IMR-90 (cell line): ENCODE results near the gene CIB2. TPM values are rescaled to one million over a fixed set of nuclear protein-coding genes. Genes with fewer than 3 reads are reported as not detected.

Source experiments
- ATAC-seq: fragments of 200-7000 bp; cut with Tn5 transposase; 2 replicates; pipeline ENCODE4 v1.9.1; 2020; ENCODE audit warnings: low read depth, mild to moderate bottlenecking, moderate library complexity
- BruUV-seq: library from RNA; stranded (reverse); fragments of 400-500 nt; replicated peaks from 2 replicates; lab custom pipeline; 2021; lab: Mats Ljungman, UMichigan
- CTCF ChIA-PET: fragments of 300-600 bp; formaldehyde crosslinking; extraction: SDS; loops from one replicate; lab custom pipeline; 2021; ENCODE audit warnings: antibody characterized with exemption; lab: Yijun Ruan, JAX
- POLR2A ChIA-PET: fragments of 300-600 bp; sonication (Branson Sonifier 250); formaldehyde crosslinking; loops from one replicate; lab custom pipeline; 2022; ENCODE audit warnings: antibody characterized with exemption; ENCODE audit not compliant: unreplicated experiment; lab: Charles Lee
- DNase-seq: peaks from one replicate; pipeline ENCODE4 v3.0.0; 2013
- H2AFZ ChIP-seq: replicated peaks from 2 replicates; pipeline ENCODE3; 2013; ENCODE audit warnings: low read length, mild to moderate bottlenecking; ENCODE audit not compliant: poor library complexity
- H2AK5ac ChIP-seq: 2 replicates; pipeline ENCODE4 v1.6.1; 2013; ENCODE audit warnings: low read depth, low read length, inconsistent platforms
- H2AK9ac ChIP-seq: replicated peaks from 2 replicates; pipeline ENCODE3; 2013; ENCODE audit warnings: mild to moderate bottlenecking, low read depth, low read length, moderate library complexity; ENCODE audit not compliant: poor library complexity
- H2BK120ac ChIP-seq: 2 replicates; pipeline ENCODE4 v1.6.1; 2013; ENCODE audit warnings: low read depth, low read length, inconsistent platforms
- H2BK15ac ChIP-seq: 3 replicates; pipeline ENCODE4 v1.6.1; 2013; ENCODE audit warnings: low read depth, low read length, inconsistent platforms
- H2BK20ac ChIP-seq: 2 replicates; pipeline ENCODE4 v1.6.1; 2013; ENCODE audit warnings: low read depth, mild to moderate bottlenecking, inconsistent platforms, low read length, moderate library complexity
- H2BK5ac ChIP-seq: 2 replicates; pipeline ENCODE4 v1.6.1; 2013; ENCODE audit warnings: mild to moderate bottlenecking, low read depth, low read length, inconsistent platforms; ENCODE audit not compliant: poor library complexity, severe bottlenecking
- H3K14ac ChIP-seq: replicated peaks from 2 replicates; pipeline ENCODE4 v1.6.1; 2013; ENCODE audit warnings: low read depth, low read length, inconsistent platforms
- H3K18ac ChIP-seq: 2 replicates; pipeline ENCODE4 v1.6.1; 2013; ENCODE audit warnings: low read depth, low read length, control low read depth
- H3K23ac ChIP-seq: 2 replicates; pipeline ENCODE4 v1.6.1; 2013; ENCODE audit warnings: low read depth, low read length, inconsistent platforms
- H3K27ac ChIP-seq: 2 replicates; pipeline ENCODE4 v1.5.1; 2013; ENCODE audit warnings: mild to moderate bottlenecking, control low read depth, low read length; ENCODE audit not compliant: insufficient read depth
- H3K27me3 ChIP-seq: 2 replicates; pipeline ENCODE4 v1.6.1; 2013; ENCODE audit warnings: low read length; ENCODE audit not compliant: control insufficient read depth, insufficient read depth
- H3K36me3 ChIP-seq: 2 replicates; pipeline ENCODE4 v1.6.1; 2013; ENCODE audit warnings: low read length, mixed read lengths; ENCODE audit not compliant: control insufficient read depth, insufficient read depth
- H3K4ac ChIP-seq: 2 replicates; pipeline ENCODE4 v1.6.1; 2013; ENCODE audit warnings: low read depth, low read length, inconsistent platforms
- H3K4me1 ChIP-seq: 2 replicates; pipeline ENCODE4 v1.6.1; 2013; ENCODE audit warnings: low read length, mixed read lengths; ENCODE audit not compliant: control insufficient read depth, insufficient read depth
- H3K4me2 ChIP-seq: 2 replicates; pipeline ENCODE4 v1.6.1; 2013; ENCODE audit warnings: low read depth, mild to moderate bottlenecking, control low read depth, low read length, moderate library complexity
- H3K4me3 ChIP-seq: 2 replicates; pipeline ENCODE4 v1.5.1; 2013; ENCODE audit warnings: low read depth, mild to moderate bottlenecking, control low read depth, low read length, moderate library complexity; ENCODE audit not compliant: insufficient read depth
- H3K56ac ChIP-seq: 2 replicates; pipeline ENCODE4 v1.6.1; 2013; ENCODE audit warnings: low read length, inconsistent platforms; ENCODE audit not compliant: insufficient read depth; ENCODE audit errors: extremely low read depth
- H3K79me1 ChIP-seq, 2 experiments: 2 replicates each; pipeline ENCODE4 v1.6.1; 2013; ENCODE audit warnings: low read length in 2 of 2, inconsistent platforms in 1 of 2, low read depth in 1 of 2
- H3K9ac ChIP-seq: 2 replicates; pipeline ENCODE4 v1.6.1; 2013; ENCODE audit warnings: low read depth, low read length, control low read depth
- H3K9me1 ChIP-seq: 2 replicates; pipeline ENCODE4 v1.6.1; 2013; ENCODE audit warnings: low read length, inconsistent platforms; ENCODE audit not compliant: insufficient read depth
- H3K9me3 ChIP-seq: 2 replicates; pipeline ENCODE4 v1.6.1; 2013; ENCODE audit warnings: low read length; ENCODE audit not compliant: control insufficient read depth, insufficient read depth
- H4K20me1 ChIP-seq: 2 replicates; pipeline ENCODE4 v1.6.1; 2013; ENCODE audit warnings: low read length, inconsistent platforms; ENCODE audit not compliant: insufficient read depth
- H4K5ac ChIP-seq: 2 replicates; pipeline ENCODE4 v1.6.1; 2013; ENCODE audit warnings: mild to moderate bottlenecking, low read depth, low read length, control low read depth
- H4K8ac ChIP-seq, 2 experiments: 2 replicates each; pipeline ENCODE4 v1.6.1; 2013; ENCODE audit warnings: low read depth in 2 of 2, low read length in 2 of 2, control low read depth in 1 of 2, inconsistent platforms in 1 of 2
- H4K91ac ChIP-seq: 2 replicates; pipeline ENCODE4 v1.6.1; 2013; ENCODE audit warnings: low read depth, low read length, inconsistent platforms; ENCODE audit not compliant: insufficient read depth
- BHLHE40 ChIP-seq: fragments of 150-350 bp; IDR thresholded peaks from 2 replicates; pipeline ENCODE4 v1.6.1; 2016; ENCODE audit warnings: mild to moderate bottlenecking, low read depth, low read length
- CTCF ChIP-seq: conservative IDR thresholded peaks from 2 replicates; pipeline ENCODE4 v1.5.1; 2012; ENCODE audit warnings: mild to moderate bottlenecking, low read depth, low read length, improper control_type of control experiment
- ELK1 ChIP-seq: fragments of 150-350 bp; IDR thresholded peaks from 2 replicates; pipeline ENCODE4 v1.6.1; 2016; ENCODE audit warnings: low read depth, mild to moderate bottlenecking, low read length, moderate library complexity, borderline replicate concordance
- MAFK ChIP-seq: IDR thresholded peaks from 2 replicates; pipeline ENCODE4 v1.6.1; 2012; ENCODE audit warnings: low read depth, low read length, improper control_type of control experiment
- MAZ ChIP-seq: IDR thresholded peaks from 2 replicates; pipeline ENCODE4 v1.6.1; 2012; ENCODE audit warnings: low read depth, mild to moderate bottlenecking, low read length, improper control_type of control experiment, moderate library complexity, borderline replicate concordance
- MXI1 ChIP-seq: IDR thresholded peaks from 2 replicates; pipeline ENCODE4 v1.6.1; 2012; ENCODE audit warnings: low read depth, mild to moderate bottlenecking, low read length, moderate library complexity, borderline replicate concordance
- POLR2A ChIP-seq: IDR thresholded peaks from 2 replicates; pipeline ENCODE4 v1.6.1; 2012; ENCODE audit warnings: mild to moderate bottlenecking, low read depth, low read length
- RAD21 ChIP-seq: IDR thresholded peaks from 2 replicates; pipeline ENCODE4 v1.6.1; 2012; ENCODE audit warnings: low read length, improper control_type of control experiment
- RCOR1 ChIP-seq: IDR thresholded peaks from 2 replicates; pipeline ENCODE4 v1.6.1; 2012; ENCODE audit warnings: mild to moderate bottlenecking, low read length, improper control_type of control experiment; ENCODE audit not compliant: insufficient replicate concordance
- WGBS, 2 experiments: methylation state at CpG; one replicate each; pipeline versions ENCODE4 v1.1.5 to v1.1.7; 2013; ENCODE audit warnings: missing lambda C conversion rate in 2 of 2; ENCODE audit not compliant: insufficient read length in 1 of 2; ENCODE audit errors: extremely low coverage in 2 of 2; 5-methylcytosine and 5-hydroxymethylcytosine counted together
- dilution Hi-C: fragments of 300-500 bp; cut with HindIII; formaldehyde crosslinking; loops from one replicate; pipeline ENCODE4 v1.14.3; 2018; ENCODE audit warnings: low sequenced_read_pairs; ENCODE audit not compliant: unreplicated experiment
- in situ Hi-C: fragments of 300-500 bp; cut with MboI; formaldehyde crosslinking; loops from 3 replicates; pipeline ENCODE4 v1.14.3; 2019; ENCODE audit warnings: low sequenced_read_pairs, inconsistent platforms, mixed read lengths
- intact Hi-C: fragments of 100-400 bp; cut with micrococcal nuclease; formaldehyde crosslinking; loops from 2 replicates; pipeline ENCODE4 v1.10.0; 2022
- polyA plus RNA-seq, 3 experiments: library from polyadenylated mRNA; depleted of rRNA; stranded (reverse); fragments of >200 nt; gene quantifications; 2 replicates each; pipeline ENCODE4 v1.2.3, GENCODE V29; 2012; ENCODE audit warnings: low replicate concordance in 1 of 3
- total RNA-seq: library from RNA; depleted of rRNA; stranded (reverse); fragments of >200 nt; gene quantifications from 2 replicates; pipeline ENCODE4 v1.2.3, GENCODE V29; 2012

CIB2 gene
- total and polyA plus RNA-seq, 2 of the 4 experiments (the other 2 are of a cell fraction), result 2.2 to 2.4 TPM

GRCh38 chr15:78055919-78056713 is 75.1 kb downstream of the CIB2 start:
- dilution Hi-C loops (no loop called here), in situ Hi-C loops (no loop called here), intact Hi-C loops (no loop called here)
- POLR2A ChIA-PET, result no interaction called here
- Histone ChIP-seq H3K4me3 (no peak overlapping the region), H3K18ac (peak overlapping the region; percentile 5; the same call in 1 of the 2 replicates), H2BK20ac (peak overlapping the region; percentile 20; the same call in 1 of the 2 replicates), H2AK9ac (peak overlapping the region; percentile 75), H3K36me3 (peaks cover 9% of the 10 kb centered on the region), H3K9me3 (no peaks in the 10 kb centered on the region), H2BK120ac (peak overlapping the region; percentile 80), H3K79me1 (peaks cover 42 to 87% of the 10 kb centered on the region in 2 experiments), H4K8ac (peak overlapping the region in 1 of 2 experiments; percentile 86; a peak in 2 of 4 replicates), H3K27me3 (no peaks in the 10 kb centered on the region), H2AFZ (peak overlapping the region; percentile 64), H4K91ac (peak overlapping the region; percentile 69), H3K9me1 (peaks cover 42% of the 10 kb centered on the region), H3K27ac (no peak overlapping the region; the same call in 1 of the 2 replicates), H4K5ac (no peak overlapping the region), H3K4me1 (peaks cover 31% of the 10 kb centered on the region), H3K4ac (peak overlapping the region; percentile 89), H2BK5ac (peak overlapping the region; percentile 53), H3K56ac (no peak overlapping the region), H3K14ac (peak overlapping the region; percentile 88), H3K23ac (0 out of 2 replicates have a peak overlapping the region, but pooled peaks have one; percentile 49), H2BK15ac (no peak overlapping the region; the same call in 2 of the 3 replicates), H4K20me1 (peaks cover 51% of the 10 kb centered on the region), H3K9ac (no peak overlapping the region), H2AK5ac (peak overlapping the region; percentile 90; the same call in 1 of the 2 replicates), H3K4me2 (peak overlapping the region; percentile 12; the same call in 1 of the 2 replicates)
- no peak for DNase-seq
- ATAC-seq, result peak; percentile 70
- WGBS, 2 experiments, result 83% methylated on average over 1 of the region's 2 CpGs; no CpG with 5 or more reads in 1 of the 2 experiments
- CTCF ChIA-PET, result no interaction called here
- BruUV-seq, result no TSS peak
- TF ChIP-seq POLR2A (no peak), RAD21 (no peak), CTCF (no peak), MAFK (no peak), BHLHE40 (no peak), MXI1 (no peak), ELK1 (no peak), RCOR1 (no peak), MAZ (no peak)
